NCI-H1048 (cell line): ENCODE measurements around the gene CHD5.
"Not testable (repeated sequence)": the region's sequence is repeated elsewhere in the genome, so short reads cannot be mapped to it uniquely, and the experiment has no call there.

Experiments used
- DNase-seq: peaks from one replicate; lab custom pipeline; 2025; lab: John Stamatoyannopoulos, UW

The CHD5 gene

DNA sequence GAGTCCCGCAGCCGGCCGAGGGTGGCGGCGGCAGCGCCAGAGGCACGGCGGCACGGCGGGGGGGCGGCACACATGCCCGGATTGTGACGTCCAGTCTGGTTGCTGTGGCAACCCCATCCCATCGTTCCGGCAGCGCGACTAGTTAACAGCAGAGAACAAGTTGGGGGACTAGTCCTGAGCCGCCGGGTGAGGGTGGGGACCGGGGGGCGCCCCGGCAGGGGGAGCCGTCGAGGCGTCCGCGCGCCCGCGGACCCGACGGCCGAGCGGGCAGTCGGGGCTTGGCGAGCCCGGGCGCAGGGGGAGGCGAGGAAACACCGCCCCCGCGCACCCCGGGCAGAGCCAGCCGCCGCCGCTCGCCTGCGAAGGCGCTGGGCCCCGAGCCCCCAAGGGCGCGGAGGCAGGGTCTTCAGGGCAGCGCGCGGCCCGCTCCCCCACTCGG is at the start of gene CHD5:
Gene CHD5, minus strand, starts transcription at position 54 of the 439 bp plus-strand sequence. CDS start 298 bp downstream, outside the sequence.
- DNase-seq: no peak

DNA sequence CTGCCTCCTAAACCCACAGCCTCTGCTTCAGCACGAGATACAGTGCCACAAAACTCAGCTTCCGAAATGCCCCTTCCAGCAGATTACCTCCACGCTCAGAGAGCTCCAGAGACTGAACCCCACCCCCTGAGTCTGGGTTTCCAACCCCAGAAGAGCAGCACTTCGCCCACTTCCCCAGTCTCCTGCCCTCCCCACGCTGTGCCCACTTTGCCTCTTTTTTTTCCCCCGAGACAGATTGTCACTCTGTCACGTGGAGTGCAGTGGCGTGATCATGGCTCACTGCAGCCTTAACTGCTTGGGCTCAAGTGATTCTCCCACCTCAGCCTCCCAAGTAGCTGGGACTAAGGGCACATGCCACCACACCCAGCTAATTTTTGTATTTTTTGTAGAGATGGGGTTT is 45.5 kb upstream of the CHD5 start:
- no peak for DNase-seq

DNA sequence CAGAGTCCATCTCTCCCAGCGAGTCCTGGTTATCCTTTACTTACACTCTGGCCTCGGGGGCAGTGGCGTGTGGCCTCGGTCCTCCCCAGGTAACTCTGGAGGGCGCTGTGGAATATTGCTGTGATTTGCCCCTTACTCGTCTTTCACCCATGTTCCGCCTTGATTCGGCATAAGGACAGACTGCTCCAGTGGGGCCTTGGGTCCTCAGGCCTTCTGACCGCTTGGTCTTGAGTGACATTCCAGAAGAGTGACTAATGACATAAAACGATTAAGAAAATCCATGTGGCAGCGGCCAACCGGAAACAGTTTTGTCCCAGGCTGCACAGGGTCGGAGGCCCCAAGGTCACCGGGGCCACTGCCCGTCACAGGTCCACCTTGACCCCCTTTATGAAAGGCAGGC is 44.6 kb upstream of the CHD5 start:
- no peak for DNase-seq

- DNase-seq: no peak
Measured at GRCh38 chr1:6223617-6224016, 43.5 kb upstream of the CHD5 start.

- DNase-seq: no peak
Measured at GRCh38 chr1:6222636-6223035, 42.5 kb upstream of the CHD5 start.

DNA sequence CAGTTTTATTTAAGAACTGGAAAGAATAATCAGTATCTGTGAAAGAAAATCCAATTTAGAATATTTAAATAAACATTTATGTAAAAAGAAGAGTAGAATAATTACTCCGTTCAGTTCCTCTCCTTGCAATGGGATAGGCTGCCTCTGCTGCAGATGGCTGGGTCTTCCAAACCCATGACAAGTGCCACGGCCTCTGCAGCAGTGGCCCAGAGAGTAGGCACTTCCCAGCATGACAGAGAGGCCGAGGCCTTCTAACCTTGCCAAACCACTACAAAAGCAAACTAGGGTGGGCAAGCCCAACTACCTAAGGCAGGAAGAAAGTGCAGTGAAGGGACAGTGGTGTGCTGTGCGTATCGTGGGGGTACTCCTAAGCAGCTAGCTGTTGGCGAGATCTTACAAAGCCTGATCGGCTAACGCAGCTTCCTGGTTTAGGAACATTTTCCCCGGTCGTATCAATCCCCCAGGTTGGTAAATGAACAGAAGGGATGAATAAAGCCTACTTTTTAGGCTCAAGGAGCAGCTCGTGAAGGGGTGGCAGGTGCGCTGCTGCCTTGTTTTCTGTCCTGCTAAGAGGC is 41.2 kb upstream of the CHD5 start:
- DNase-seq: no peak

- no peak for DNase-seq
Measured at GRCh38 chr1:6220236-6220635, 40.1 kb upstream of the CHD5 start.

- DNase-seq: not testable (repeated sequence)
Measured at GRCh38 chr1:6219641-6220040, 39.5 kb upstream of the CHD5 start.

GRCh38 chr1:6218375-6219164 is 38.4 kb upstream of the CHD5 start:
- no peak for DNase-seq

DNA sequence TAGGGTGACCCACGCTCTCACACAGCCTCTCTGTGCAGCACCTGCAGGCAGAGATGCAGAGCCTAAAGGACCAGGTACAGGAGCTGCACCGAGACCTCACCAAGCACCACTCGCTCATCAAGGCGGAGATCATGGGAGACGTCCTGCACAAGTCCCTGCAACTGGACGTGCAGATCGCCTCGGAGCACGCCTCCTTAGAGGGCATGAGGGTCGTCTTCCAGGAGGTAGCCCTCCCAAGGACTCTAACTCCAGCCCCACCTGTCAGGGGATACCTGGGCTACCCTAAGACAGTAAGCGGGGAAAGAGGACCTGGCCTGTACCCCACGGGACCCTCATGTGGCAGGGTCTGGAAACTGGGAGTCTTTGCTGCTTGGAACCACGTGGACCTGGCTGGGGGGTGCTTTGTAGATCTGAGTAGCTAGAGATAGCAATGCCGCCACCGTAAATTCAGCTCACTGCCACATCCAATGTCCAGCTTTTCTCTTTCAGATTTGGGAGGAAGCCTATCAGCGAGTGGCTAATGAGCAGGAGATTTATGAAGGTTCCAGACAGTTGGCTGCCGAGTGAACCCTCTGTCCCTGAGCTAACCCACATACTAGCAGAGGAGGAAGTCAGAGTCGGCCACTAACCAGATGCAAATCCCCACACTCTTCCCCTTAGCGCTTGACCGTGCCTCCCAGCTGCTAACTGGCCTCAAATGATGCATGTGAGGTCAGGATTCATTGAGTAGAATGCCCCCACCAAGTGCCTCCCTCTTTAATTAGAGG is 32.3 kb upstream of the CHD5 start:
- DNase-seq: no peak

DNA sequence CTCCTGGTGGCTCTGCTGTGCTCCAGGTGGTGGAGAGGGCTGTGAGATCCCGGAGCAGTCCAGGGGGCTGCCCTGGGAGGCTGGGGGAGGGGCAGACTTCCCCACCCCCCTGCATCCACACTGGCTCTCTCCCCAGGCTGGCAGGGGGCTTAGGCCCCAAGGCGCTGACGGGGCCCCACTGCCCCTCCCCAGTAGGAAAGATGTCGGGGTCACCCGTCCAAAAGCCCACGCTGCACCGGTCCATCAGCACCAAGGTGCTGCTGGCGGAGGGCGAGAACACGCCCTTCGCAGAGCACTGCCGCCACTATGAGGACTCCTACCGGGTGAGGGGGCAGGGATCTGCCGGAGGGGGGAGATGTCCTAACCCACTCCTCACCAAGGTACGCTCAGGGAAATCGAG is 31.6 kb upstream of the CHD5 start:
- no peak for DNase-seq

DNA sequence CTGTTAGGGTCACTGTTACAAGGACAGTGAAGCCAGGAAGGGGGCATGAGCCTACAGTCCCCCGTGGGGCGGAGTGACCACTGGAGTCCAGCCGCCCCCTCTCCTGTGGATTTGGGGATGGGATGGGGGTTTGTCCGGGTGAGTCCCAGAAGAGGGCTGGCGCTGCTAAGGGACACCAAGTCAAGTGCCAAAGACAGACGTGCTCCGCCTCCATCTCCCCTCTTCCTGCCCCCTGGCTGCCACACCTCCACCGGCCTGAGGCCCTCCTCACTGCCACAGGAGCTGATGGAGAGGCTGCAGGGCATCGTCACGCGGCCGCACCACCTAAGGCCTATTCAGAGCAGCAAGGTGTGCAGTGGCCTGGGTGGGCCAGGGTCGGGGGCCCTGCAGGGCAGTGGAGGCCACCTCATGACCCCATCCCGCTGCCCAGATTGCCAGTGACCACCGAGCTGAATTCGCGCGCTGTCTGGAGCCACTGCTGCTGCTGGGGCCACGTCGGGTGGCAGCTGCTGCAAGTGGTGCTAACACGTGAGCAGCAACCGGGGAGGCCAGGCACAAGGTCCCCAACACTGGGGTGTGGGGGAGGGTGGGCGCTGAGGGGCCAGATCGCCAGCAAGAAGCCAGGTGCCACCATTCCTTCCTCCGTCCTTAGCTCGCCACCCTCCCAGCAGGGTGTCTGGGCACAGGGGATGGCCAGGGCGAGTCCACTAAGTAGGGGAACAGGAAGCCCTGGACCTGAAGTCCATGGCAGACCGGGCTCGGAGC is 30.7 kb upstream of the CHD5 start:
- DNase-seq: no peak

GRCh38 chr1:6209661-6210580 is 29.8 kb upstream of the CHD5 start:
- no peak for DNase-seq

GRCh38 chr1:6208723-6209660 is 28.9 kb upstream of the CHD5 start:
- DNase-seq: no peak

DNA sequence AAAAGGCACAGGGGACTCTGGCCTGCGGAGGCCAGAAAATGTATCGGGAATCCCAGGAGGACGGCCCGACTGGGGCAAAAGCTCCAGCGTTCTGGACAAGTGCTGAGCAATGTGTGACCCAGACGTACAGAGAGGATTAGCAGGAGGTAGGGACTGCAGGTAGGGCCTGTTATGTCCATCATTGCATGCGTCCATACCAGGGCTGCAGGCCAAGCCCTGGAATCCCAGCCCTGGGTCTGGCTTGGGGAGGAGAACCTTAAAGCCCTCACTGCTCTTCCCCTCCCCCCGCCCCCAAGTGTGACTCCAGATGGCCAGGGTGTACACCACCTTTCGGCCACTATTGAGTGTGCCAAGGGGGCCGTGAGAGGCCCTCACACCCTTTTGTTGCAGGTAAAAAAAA is 27.8 kb upstream of the CHD5 start:
- no peak for DNase-seq

GRCh38 chr1:6207075-6207885 is 27.2 kb upstream of the CHD5 start:
- DNase-seq: no peak

- no peak for DNase-seq
Measured at GRCh38 chr1:6206520-6206855, 26.4 kb upstream of the CHD5 start.

GRCh38 chr1:6205849-6206519 is 25.9 kb upstream of the CHD5 start, which contains the start of gene RNF207:
Gene RNF207 (plus strand): TSS chr1:6206119. CDS start chr1:6206536, 417 bp downstream.
- no peak for DNase-seq

DNA sequence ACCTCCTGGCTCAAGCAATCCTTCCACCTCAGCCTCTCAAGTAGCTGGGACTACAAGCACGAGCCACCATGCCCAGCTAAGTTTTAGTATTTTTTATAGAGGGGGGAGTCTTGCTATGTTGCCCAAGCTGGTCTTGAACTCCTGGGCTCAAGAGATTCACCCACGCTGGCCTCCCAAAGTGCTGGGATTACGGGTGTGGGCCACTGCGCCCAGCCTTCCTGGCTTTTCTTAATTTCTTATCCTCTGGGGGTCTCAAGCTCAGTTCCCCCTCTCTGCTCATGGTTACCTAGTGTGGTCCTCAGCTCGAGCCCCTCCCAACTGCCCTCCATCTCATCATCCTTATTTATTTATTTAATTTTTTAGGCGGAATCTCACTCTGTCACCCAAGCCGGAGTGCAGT is 22.1 kb upstream of the CHD5 start:
- DNase-seq: no peak
